ENCODE measurements around the gene MRGPRX1. TPM values are rescaled to one million over a fixed set of nuclear protein-coding genes. Genes with fewer than 3 reads are reported as not detected.

Gene MRGPRX1
- total RNA-seq, 4 donors from 2014 or later = not detected

DNA sequence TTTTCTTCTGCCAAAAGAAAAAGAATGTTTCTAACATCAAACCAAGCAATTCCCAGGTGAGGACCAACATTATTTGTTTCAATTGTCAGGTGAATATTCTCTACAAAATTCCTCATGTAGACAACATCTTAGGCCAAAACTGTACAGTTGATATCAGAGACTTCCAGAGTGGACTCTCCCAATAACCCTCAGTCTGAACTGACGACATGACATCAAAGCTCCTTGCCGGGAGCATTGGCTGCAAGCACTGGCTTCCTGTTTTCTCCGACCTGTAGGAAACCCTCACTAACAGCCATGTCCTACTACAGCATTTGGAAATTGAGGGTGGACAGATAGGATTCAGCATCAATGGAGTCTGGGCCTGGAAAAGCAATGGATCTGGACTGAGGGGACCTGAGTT, 30.5 kb upstream of the MRGPRX1 start:
- H3K4me3 ChIP-seq (ENCODE audit: low read depth, poor library complexity, severe bottlenecking) = no peak overlapping the region
- no peak for DNase-seq (ENCODE audit: low spot score in 2 of 2)
- intact Hi-C loops (cut with DNase I; ENCODE audit: low total_unique reads) = no loop called here
- 55 to 62% methylated on average over 3 of the region's 3 CpGs for WGBS, 2 donors
- TF ChIP-seq POLR2A (IDR thresholded peaks at IDR 0.05) = no peak
- TF ChIP-seq, protein P1, sequence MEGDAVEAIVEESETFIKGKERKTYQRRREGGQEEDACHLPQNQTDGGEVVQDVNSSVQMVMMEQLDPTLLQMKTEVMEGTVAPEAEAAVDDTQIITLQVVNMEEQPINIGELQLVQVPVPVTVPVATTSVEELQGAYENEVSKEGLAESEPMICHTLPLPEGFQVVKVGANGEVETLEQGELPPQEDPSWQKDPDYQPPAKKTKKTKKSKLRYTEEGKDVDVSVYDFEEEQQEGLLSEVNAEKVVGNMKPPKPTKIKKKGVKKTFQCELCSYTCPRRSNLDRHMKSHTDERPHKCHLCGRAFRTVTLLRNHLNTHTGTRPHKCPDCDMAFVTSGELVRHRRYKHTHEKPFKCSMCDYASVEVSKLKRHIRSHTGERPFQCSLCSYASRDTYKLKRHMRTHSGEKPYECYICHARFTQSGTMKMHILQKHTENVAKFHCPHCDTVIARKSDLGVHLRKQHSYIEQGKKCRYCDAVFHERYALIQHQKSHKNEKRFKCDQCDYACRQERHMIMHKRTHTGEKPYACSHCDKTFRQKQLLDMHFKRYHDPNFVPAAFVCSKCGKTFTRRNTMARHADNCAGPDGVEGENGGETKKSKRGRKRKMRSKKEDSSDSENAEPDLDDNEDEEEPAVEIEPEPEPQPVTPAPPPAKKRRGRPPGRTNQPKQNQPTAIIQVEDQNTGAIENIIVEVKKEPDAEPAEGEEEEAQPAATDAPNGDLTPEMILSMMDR (IDR thresholded peaks at IDR 0.05) = no peak

DNA sequence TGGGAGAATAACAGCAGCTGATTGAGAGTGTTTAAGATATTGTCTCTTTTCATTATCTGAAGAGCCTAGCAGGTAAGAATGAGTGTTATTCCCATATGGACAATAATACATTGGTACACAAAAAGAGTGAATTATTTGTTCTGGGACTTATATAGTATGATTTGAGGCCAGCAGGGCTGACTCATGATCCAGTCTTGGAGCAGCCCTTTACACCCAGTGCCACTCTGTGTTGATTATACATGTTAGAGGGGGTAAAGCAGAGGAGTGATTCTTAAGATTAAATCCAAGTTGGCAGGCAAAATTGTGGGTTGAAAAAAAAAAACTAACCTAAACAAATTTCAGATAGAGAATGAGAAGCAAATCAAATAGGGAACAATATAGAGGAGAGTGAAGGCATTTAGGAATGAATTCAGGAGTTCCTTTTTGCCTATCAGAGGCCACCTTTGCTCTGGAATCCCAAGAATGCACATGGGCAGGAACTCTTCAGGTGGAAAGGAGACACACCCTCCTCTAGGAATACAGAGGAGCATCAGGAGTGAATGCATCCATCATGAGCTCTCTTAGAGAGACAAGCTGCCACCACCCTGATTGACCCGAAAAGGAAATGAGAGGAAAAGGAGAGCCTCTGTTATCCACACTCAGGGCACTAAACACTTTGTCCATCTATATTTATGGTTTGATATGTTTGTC, 19.2 kb upstream of the MRGPRX1 start:
- intact Hi-C loops (cut with DNase I; ENCODE audit: low total_unique reads) = no loop called here
- no peak overlapping the region for H3K4me3 ChIP-seq (ENCODE audit: low read depth, poor library complexity, severe bottlenecking)
- WGBS, 2 donors = 43 to 45% methylated on average over 1 of the region's 1 CpG
- TF ChIP-seq, protein P1 (IDR thresholded peaks at IDR 0.05) = no peak
- no peak for TF ChIP-seq POLR2A (IDR thresholded peaks at IDR 0.05)
- no peak for DNase-seq (ENCODE audit: low spot score in 2 of 2)

DNA sequence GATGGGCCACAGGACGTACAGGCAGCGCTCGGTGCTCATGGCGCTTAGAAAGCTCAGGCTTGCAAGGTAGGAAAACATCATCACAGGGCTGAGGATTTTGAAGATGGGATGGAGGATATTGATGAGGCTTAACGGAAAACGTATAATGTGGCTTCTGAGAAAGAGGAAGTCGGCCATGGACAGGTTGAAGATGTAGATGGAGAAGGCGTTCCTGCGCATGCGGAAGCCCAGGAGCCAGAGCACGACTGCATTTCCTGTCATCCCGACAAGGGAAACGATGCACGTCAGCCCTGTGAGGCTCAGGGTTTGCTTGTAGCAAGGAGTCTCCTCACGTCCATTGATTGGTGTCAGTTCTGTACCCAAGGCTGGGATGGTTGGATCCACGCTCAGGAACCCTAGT, 17.4 kb upstream of the MRGPRX1 start:
- 89 to 93% methylated on average over 16 of the region's 16 CpGs for WGBS, 2 donors
- intact Hi-C loops (cut with DNase I; ENCODE audit: low total_unique reads) = no loop called here
- no peak overlapping the region for H3K4me3 ChIP-seq (ENCODE audit: low read depth, poor library complexity, severe bottlenecking)
- TF ChIP-seq, protein P1 (IDR thresholded peaks at IDR 0.05) = no peak
- no peak for TF ChIP-seq POLR2A (IDR thresholded peaks at IDR 0.05)
- DNase-seq (ENCODE audit: low spot score in 2 of 2) = no peak

DNA sequence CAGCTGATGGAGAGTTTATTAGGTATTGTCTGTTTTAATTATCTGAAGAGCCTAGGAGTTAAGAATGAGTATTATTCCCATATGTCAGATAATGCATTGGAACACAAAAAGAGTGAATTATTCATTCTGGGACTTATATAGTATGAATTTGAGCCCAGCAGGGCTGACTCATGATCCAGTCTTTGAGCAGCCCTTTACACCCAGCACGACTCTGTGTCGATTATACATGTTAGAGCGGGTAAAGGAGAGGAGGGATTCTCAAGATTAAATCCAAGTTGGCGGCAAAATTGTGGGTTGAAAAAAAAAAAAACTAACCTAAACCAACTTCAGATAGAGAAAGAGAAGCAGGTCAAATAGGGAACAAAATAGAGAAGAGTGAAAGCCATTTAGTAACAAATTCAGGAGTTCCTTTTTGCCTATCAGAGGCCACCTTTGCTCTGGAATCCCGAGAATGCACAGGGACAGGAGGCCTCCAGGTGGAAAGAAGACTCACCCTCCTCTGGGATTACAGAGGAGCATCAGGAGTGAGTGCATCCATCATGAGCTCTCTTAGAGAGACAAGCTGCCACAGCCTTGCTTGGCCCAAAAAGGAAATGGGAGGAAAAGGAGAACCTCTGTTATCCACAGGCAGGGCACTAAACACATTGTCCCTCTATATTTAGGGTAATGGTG, 3.1 kb downstream of the MRGPRX1 start:
- intact Hi-C loops (cut with DNase I; ENCODE audit: low total_unique reads) = no loop called here
- no peak overlapping the region for H3K4me3 ChIP-seq (ENCODE audit: low read depth, poor library complexity, severe bottlenecking)
- DNase-seq (ENCODE audit: low spot score in 2 of 2) = no peak
- WGBS, 2 donors = 50 to 60% methylated on average over 5 of the region's 5 CpGs
- TF ChIP-seq POLR2A (IDR thresholded peaks at IDR 0.05) = no peak
- TF ChIP-seq, protein P1 (IDR thresholded peaks at IDR 0.05) = no peak

DNA sequence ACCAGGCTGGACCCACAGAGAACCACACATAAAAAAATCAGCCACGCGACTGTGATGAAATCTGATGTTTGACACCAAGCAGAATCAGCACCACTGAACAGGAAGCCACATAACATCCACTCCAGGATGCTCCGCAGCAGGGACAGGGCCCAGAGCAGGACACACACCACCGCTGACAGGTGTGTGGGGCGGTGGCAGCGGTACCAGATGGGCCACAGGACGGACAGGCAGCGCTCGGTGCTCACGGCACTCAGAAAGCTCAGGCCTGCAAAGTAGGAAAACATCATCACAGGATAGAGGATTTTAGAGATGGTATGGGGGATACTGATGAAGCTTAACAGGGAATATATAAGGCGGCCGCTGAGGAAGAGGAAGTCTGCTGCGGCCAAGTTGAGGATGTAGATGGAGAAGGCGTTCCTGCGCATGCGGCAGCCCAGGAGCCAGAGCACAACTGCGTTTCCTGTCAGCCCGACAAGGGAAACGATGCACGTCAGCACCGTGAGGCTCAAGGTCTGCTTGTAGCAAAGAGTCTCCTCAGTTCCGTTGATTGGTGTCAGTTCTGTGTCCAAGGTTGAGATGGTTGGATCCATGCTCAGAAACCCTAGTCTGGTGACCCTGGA, 4.9 kb downstream of the MRGPRX1 start:
- TF ChIP-seq, protein P1 (IDR thresholded peaks at IDR 0.05) = no peak
- no peak for TF ChIP-seq POLR2A (IDR thresholded peaks at IDR 0.05)
- DNase-seq (ENCODE audit: low spot score in 2 of 2) = no peak
- WGBS, 2 donors = 82 to 89% methylated on average over 22 of the region's 22 CpGs
- intact Hi-C loops (cut with DNase I; ENCODE audit: low total_unique reads) = no loop called here
- no peak overlapping the region for H3K4me3 ChIP-seq (ENCODE audit: low read depth, poor library complexity, severe bottlenecking)

Measured in lower leg skin (tissue), 4 donors.